ENCODE data around the gene BCAT1.

Gene BCAT1, protein sequence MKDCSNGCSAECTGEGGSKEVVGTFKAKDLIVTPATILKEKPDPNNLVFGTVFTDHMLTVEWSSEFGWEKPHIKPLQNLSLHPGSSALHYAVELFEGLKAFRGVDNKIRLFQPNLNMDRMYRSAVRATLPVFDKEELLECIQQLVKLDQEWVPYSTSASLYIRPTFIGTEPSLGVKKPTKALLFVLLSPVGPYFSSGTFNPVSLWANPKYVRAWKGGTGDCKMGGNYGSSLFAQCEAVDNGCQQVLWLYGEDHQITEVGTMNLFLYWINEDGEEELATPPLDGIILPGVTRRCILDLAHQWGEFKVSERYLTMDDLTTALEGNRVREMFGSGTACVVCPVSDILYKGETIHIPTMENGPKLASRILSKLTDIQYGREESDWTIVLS

GRCh38 chr12:24948757-24949722 lies at the start of gene BCAT1:
Gene BCAT1, minus strand, starts transcription at chr12:24949101. Its CDS starts 169 bp downstream, at chr12:24948932.
- DNase-seq (ENCODE audit: low read depth) = peak; percentile 86
- peak within 1 kb of the TSS; percentile 86 for H3K4me3 ChIP-seq (ENCODE audit: low read length)
- TF ChIP-seq, protein P1, sequence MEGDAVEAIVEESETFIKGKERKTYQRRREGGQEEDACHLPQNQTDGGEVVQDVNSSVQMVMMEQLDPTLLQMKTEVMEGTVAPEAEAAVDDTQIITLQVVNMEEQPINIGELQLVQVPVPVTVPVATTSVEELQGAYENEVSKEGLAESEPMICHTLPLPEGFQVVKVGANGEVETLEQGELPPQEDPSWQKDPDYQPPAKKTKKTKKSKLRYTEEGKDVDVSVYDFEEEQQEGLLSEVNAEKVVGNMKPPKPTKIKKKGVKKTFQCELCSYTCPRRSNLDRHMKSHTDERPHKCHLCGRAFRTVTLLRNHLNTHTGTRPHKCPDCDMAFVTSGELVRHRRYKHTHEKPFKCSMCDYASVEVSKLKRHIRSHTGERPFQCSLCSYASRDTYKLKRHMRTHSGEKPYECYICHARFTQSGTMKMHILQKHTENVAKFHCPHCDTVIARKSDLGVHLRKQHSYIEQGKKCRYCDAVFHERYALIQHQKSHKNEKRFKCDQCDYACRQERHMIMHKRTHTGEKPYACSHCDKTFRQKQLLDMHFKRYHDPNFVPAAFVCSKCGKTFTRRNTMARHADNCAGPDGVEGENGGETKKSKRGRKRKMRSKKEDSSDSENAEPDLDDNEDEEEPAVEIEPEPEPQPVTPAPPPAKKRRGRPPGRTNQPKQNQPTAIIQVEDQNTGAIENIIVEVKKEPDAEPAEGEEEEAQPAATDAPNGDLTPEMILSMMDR (conservative IDR thresholded peaks at IDR 0.05; ENCODE audit: low read length) = peak; percentile 21; the same call in 1 of the 2 replicates

GRCh38 chr12:24997970-24998582 lies 49.2 kb upstream of the BCAT1 start:
- no peak overlapping the region for H3K4me3 ChIP-seq (ENCODE audit: low read length)
- DNase-seq (ENCODE audit: low read depth) = peak; percentile 33
- TF ChIP-seq, protein P1 (conservative IDR thresholded peaks at IDR 0.05; ENCODE audit: low read length) = no peak

GRCh38 chr12:24997496-24997895 lies 48.6 kb upstream of the BCAT1 start:
- TF ChIP-seq, protein P1 (conservative IDR thresholded peaks at IDR 0.05; ENCODE audit: low read length) = no peak
- DNase-seq (ENCODE audit: low read depth) = no peak
- H3K4me3 ChIP-seq (ENCODE audit: low read length) = no peak overlapping the region

GRCh38 chr12:24996820-24997219 lies 47.9 kb upstream of the BCAT1 start:
- no peak for DNase-seq (ENCODE audit: low read depth)
- H3K4me3 ChIP-seq (ENCODE audit: low read length) = no peak overlapping the region
- TF ChIP-seq, protein P1 (conservative IDR thresholded peaks at IDR 0.05; ENCODE audit: low read length) = no peak

GRCh38 chr12:24996102-24996797 lies 47.3 kb upstream of the BCAT1 start:
- TF ChIP-seq, protein P1 (conservative IDR thresholded peaks at IDR 0.05; ENCODE audit: low read length) = no peak
- H3K4me3 ChIP-seq (ENCODE audit: low read length) = no peak overlapping the region
- no peak for DNase-seq (ENCODE audit: low read depth)

- H3K4me3 ChIP-seq (ENCODE audit: low read length) = no peak overlapping the region
- no peak for DNase-seq (ENCODE audit: low read depth)
- TF ChIP-seq, protein P1 (conservative IDR thresholded peaks at IDR 0.05; ENCODE audit: low read length) = no peak
These were observed 44.9 kb upstream of the BCAT1 start for GRCh38 chr12:24993793-24994192.
